Measurements from ENCODE around the gene LBR.

Gene LBR

GRCh38 chr1:225368036-225368552, 59.7 kb downstream of the LBR start:
- no peaks in the 10 kb centered on the region for H3K4me1 ChIP-seq (ENCODE audit: insufficient read depth, low read length, poor library complexity, severe bottlenecking)
- H3K9me2 ChIP-seq (replicated peaks; ENCODE audit: low read depth, low read length): no peaks in the 10 kb centered on the region
- no peak overlapping the region for H3K9ac ChIP-seq (ENCODE audit: low read depth, low read length, poor library complexity, severe bottlenecking)
- H3K4me2 ChIP-seq (ENCODE audit: low read depth, low read length, poor library complexity, severe bottlenecking): no peak overlapping the region
- H4K20me1 ChIP-seq (ENCODE audit: insufficient read depth, low read length, poor library complexity, severe bottlenecking): no peaks in the 10 kb centered on the region
- H3K4me3 ChIP-seq (ENCODE audit: low read length, poor library complexity, severe bottlenecking): no peak overlapping the region
- no peaks in the 10 kb centered on the region for H3K79me2 ChIP-seq (ENCODE audit: insufficient read depth, low read length)
- no peaks in the 10 kb centered on the region for H3K36me3 ChIP-seq (ENCODE audit: insufficient read depth, low read length)
- H3K9me3 ChIP-seq (ENCODE audit: insufficient read depth, low read depth, low read length): no peaks in the 10 kb centered on the region
- TF ChIP-seq CTCF (conservative IDR thresholded peaks at IDR 0.05; ENCODE audit: low read length) (no peak), EZH2phosphoT487 (IDR thresholded peaks at IDR 0.05; ENCODE audit: borderline replicate concordance) (no peak)
- no peak overlapping the region for H2AFZ ChIP-seq (ENCODE audit: low read length)
- H3K27me3 ChIP-seq (ENCODE audit: insufficient read depth, low read length, poor library complexity, severe bottlenecking): no peaks in the 10 kb centered on the region
- H3F3A ChIP-seq (ENCODE audit: low read depth): no peaks in the 10 kb centered on the region

GRCh38 chr1:225366552-225366951, 61.3 kb downstream of the LBR start:
- H3K36me3 ChIP-seq (ENCODE audit: insufficient read depth, low read length): no peaks in the 10 kb centered on the region
- TF ChIP-seq EZH2phosphoT487 (IDR thresholded peaks at IDR 0.05; ENCODE audit: borderline replicate concordance): no peak
- H3K9ac ChIP-seq (ENCODE audit: low read depth, low read length, poor library complexity, severe bottlenecking): no peak overlapping the region
- no peak overlapping the region for H2AFZ ChIP-seq (ENCODE audit: low read length)
- no peak overlapping the region for H3K4me3 ChIP-seq (ENCODE audit: low read length, poor library complexity, severe bottlenecking)
- no peaks in the 10 kb centered on the region for H3K9me3 ChIP-seq (ENCODE audit: insufficient read depth, low read depth, low read length)
- H3K27me3 ChIP-seq (ENCODE audit: insufficient read depth, low read length, poor library complexity, severe bottlenecking): no peaks in the 10 kb centered on the region
- H4K20me1 ChIP-seq (ENCODE audit: insufficient read depth, low read length, poor library complexity, severe bottlenecking): no peaks in the 10 kb centered on the region
- H3K4me2 ChIP-seq (ENCODE audit: low read depth, low read length, poor library complexity, severe bottlenecking): no peak overlapping the region
- H3K4me1 ChIP-seq (ENCODE audit: insufficient read depth, low read length, poor library complexity, severe bottlenecking): no peaks in the 10 kb centered on the region
- H3F3A ChIP-seq (ENCODE audit: low read depth): no peaks in the 10 kb centered on the region
- no peaks in the 10 kb centered on the region for H3K9me2 ChIP-seq (replicated peaks; ENCODE audit: low read depth, low read length)
- H3K79me2 ChIP-seq (ENCODE audit: insufficient read depth, low read length): no peaks in the 10 kb centered on the region

GRCh38 chr1:225366018-225366417, 61.8 kb downstream of the LBR start:
- no peaks in the 10 kb centered on the region for H3K27me3 ChIP-seq (ENCODE audit: insufficient read depth, low read length, poor library complexity, severe bottlenecking)
- no peaks in the 10 kb centered on the region for H3K4me1 ChIP-seq (ENCODE audit: insufficient read depth, low read length, poor library complexity, severe bottlenecking)
- H3K9me2 ChIP-seq (replicated peaks; ENCODE audit: low read depth, low read length): no peaks in the 10 kb centered on the region
- H3K4me2 ChIP-seq (ENCODE audit: low read depth, low read length, poor library complexity, severe bottlenecking): no peak overlapping the region
- no peaks in the 10 kb centered on the region for H3K9me3 ChIP-seq (ENCODE audit: insufficient read depth, low read depth, low read length)
- H3K79me2 ChIP-seq (ENCODE audit: insufficient read depth, low read length): no peaks in the 10 kb centered on the region
- TF ChIP-seq CTCF (conservative IDR thresholded peaks at IDR 0.05; ENCODE audit: low read length) (no peak), EZH2phosphoT487 (IDR thresholded peaks at IDR 0.05; ENCODE audit: borderline replicate concordance) (no peak)
- H2AFZ ChIP-seq (ENCODE audit: low read length): no peak overlapping the region
- H3K36me3 ChIP-seq (ENCODE audit: insufficient read depth, low read length): no peaks in the 10 kb centered on the region
- H3K9ac ChIP-seq (ENCODE audit: low read depth, low read length, poor library complexity, severe bottlenecking): no peak overlapping the region
- H3K4me3 ChIP-seq (ENCODE audit: low read length, poor library complexity, severe bottlenecking): no peak overlapping the region
- H4K20me1 ChIP-seq (ENCODE audit: insufficient read depth, low read length, poor library complexity, severe bottlenecking): no peaks in the 10 kb centered on the region
- no peaks in the 10 kb centered on the region for H3F3A ChIP-seq (ENCODE audit: low read depth)

GRCh38 chr1:225364439-225364838, 63.4 kb downstream of the LBR start:
- Histone ChIP-seq H3F3A (ENCODE audit: low read depth) (no peaks in the 10 kb centered on the region), H3K4me1 (ENCODE audit: insufficient read depth, low read length, poor library complexity, severe bottlenecking) (no peaks in the 10 kb centered on the region), H3K4me2 (ENCODE audit: low read depth, low read length, poor library complexity, severe bottlenecking) (no peak overlapping the region), H2AFZ (ENCODE audit: low read length) (no peak overlapping the region), H3K79me2 (ENCODE audit: insufficient read depth, low read length) (no peaks in the 10 kb centered on the region), H3K4me3 (ENCODE audit: low read length, poor library complexity, severe bottlenecking) (no peak overlapping the region), H4K20me1 (ENCODE audit: insufficient read depth, low read length, poor library complexity, severe bottlenecking) (no peaks in the 10 kb centered on the region), H3K9me2 (replicated peaks; ENCODE audit: low read depth, low read length) (no peaks in the 10 kb centered on the region), H3K9me3 (ENCODE audit: insufficient read depth, low read depth, low read length) (no peaks in the 10 kb centered on the region), H3K27me3 (ENCODE audit: insufficient read depth, low read length, poor library complexity, severe bottlenecking) (no peaks in the 10 kb centered on the region), H3K36me3 (ENCODE audit: insufficient read depth, low read length) (no peaks in the 10 kb centered on the region), H3K9ac (ENCODE audit: low read depth, low read length, poor library complexity, severe bottlenecking) (no peak overlapping the region)
- no peak for TF ChIP-seq CTCF (conservative IDR thresholded peaks at IDR 0.05; ENCODE audit: low read length)
- no peak for TF ChIP-seq EZH2phosphoT487 (IDR thresholded peaks at IDR 0.05; ENCODE audit: borderline replicate concordance)
